Measurements from ENCODE around the gene STAB2. TPM values are rescaled to one million over a fixed set of nuclear protein-coding genes. Genes with fewer than 3 reads are reported as not detected.

The STAB2 gene
- total RNA-seq, 1 experiment from 2014 or later: not detected

DNA sequence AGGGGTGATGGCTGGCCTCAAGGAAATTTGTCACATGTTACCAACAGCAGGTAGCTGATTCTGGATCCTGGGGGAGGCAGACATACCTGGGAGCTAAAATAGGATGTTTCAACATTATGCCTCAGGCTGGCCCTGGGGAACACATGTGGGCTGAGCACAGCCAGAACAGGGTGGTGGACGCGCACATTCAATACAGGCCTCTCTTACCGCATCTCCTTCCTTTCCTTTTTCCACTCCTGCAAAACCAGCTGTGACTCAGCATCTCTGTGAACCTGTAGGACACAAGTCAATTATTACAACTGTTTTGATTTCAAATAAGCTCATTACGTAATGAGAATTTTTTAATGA is 193.0 kb downstream of the STAB2 start:
- peak; percentile 23 for DNase-seq (ENCODE audit: low read depth)

- DNase-seq (ENCODE audit: low read depth): peak; percentile 8
These were observed 193.9 kb downstream of the STAB2 start for GRCh38 chr12:103780992-103781391.

- DNase-seq (ENCODE audit: low read depth): no peak
These were observed 195.3 kb downstream of the STAB2 start for GRCh38 chr12:103782399-103782798.

DNA sequence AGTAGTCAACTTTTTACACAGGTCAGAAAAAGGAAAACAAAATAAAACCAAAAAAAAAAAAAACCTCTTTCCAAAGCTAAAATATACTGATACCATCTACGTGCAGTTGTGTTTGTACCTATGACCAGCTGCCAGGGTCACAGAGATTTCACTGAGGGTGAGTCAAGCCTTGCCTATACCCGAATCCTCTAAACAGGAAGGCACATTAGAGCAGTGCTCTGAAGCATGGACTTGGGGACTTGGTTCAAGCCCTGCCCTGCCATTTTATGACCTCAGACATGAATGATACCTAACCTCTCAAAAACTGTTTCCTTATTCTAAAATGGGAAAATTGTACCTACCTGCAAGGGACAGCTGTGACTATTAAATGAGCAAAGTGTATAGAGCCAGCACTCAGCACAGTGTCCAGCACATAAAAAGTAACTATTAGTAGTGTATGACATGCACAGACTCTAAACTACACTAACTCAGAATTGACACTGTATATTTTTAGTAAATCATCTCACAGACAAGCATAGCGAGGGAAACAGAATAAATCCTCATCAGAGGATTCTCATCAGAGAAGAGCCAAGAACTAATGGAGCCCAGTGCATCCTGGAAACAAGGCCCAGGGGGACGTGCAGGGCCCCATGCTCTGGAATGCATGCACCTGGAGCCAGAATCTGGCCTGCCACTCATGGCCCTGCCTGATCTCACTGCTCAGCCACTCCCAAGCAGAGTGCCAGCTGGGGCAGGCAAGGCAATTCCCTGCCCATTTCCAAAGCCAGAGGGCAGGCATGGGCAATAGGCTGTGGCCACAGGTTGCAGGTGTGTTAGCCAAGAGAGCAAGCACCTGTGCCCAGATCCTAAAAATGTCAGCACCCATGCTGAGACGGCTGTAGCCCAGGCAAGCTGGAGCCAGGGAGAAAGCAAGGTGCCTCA is 196.9 kb downstream of the STAB2 start:
- no peak for DNase-seq (ENCODE audit: low read depth)

GRCh38 chr12:103785243-103786031 is 198.4 kb downstream of the STAB2 start:
- no peak for DNase-seq (ENCODE audit: low read depth)

- no peak for DNase-seq (ENCODE audit: low read depth)
These were observed 199.1 kb downstream of the STAB2 start for GRCh38 chr12:103786201-103786600.

GRCh38 chr12:103791350-103791920 is 204.4 kb downstream of the STAB2 start:
- no peak for DNase-seq (ENCODE audit: low read depth)

- DNase-seq (ENCODE audit: low read depth): no peak
These were observed 206.0 kb downstream of the STAB2 start for GRCh38 chr12:103793046-103793445.

DNA sequence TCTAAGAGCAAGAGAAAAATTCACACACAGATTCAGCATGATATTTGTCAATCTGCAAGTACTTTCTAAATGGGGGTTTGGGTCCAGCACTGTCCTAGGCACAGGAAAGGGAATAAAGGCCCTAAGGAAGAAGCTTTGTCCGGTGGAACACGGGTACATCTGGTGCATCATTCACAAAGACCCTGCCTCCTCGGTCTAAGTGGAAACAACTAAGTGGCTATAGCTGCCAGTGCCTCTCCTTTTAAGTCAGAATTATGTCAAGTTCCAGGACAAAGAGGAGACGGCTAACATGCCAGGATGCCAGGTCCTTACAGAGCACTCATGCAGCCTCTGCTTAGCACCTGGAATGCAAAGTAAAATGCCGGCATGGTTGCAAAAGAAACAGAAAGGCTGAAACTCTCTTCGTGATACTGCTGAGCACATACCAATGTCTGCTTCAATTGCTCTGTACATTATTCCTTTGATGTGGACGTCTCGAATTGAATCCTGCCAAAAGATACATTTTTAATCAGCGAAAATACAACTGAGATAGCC is 206.5 kb downstream of the STAB2 start:
- DNase-seq (ENCODE audit: low read depth): no peak

DNA sequence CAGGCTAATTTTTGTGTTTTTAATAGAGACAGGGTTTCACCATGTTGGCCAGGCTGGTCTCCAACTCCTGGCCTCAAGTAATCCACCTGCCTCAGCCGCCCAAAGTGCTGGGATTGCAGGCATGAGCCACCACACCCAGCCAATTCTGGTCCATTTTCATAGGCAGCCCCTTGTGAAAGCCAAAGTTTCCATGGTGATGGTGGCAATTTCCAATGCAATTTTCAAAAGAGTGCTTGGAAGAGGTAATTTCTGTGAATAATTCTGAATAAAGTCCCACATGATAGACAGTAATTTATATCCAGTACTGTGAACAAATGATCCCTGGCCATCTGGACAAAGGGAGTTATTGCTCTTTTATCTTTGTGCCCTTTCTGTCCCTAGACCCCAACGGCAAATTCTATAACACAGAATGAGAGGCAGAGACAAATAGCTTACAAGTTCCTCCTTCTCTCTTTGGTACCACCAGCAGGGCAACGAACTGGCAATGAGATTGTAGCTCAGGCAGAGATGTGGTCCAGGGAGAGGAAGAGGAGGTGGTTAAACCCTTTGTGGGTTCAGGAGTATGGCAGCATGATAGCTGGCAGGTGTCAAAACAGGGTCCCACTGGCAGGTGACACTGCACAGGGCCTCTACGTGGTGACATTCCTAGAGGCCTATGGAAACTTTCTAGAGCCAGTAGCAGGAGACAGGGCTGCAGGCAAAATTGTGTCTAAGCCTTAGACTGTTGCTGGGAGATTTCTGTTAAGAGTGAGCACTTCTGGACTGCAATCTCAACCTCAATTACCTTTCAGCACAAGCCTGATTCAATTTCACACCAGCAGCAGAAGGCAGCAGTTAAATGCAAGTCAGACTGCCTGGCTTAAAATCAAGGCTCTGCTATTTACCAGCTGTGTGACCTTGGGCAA is 207.5 kb downstream of the STAB2 start:
- DNase-seq (ENCODE audit: low read depth): no peak

GRCh38 chr12:103798586-103798985 is 211.5 kb downstream of the STAB2 start:
- DNase-seq (ENCODE audit: low read depth): no peak

DNA sequence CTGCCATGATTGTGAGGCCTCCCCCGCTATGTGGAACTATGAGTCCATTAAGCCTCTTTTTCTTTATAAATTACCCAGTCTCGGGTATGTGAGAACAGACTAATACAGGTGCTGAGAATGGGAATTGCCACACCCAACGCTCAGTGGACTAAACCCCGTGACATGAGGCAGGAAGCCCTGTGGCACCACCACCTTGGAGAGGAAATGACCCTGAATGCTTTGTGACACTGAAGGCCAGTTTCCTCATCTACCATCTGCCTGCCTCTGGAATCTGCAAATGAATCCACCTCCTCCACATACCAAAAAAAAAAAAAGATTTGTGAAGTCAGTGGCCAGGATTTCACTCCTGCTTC is 212.4 kb downstream of the STAB2 start:
- DNase-seq (ENCODE audit: low read depth): no peak

GRCh38 chr12:103799857-103800771 is 213.0 kb downstream of the STAB2 start:
- peak; percentile 88 for DNase-seq (ENCODE audit: low read depth)

GRCh38 chr12:103801709-103802585 is 214.9 kb downstream of the STAB2 start:
- DNase-seq (ENCODE audit: low read depth): peak; percentile 61

DNA sequence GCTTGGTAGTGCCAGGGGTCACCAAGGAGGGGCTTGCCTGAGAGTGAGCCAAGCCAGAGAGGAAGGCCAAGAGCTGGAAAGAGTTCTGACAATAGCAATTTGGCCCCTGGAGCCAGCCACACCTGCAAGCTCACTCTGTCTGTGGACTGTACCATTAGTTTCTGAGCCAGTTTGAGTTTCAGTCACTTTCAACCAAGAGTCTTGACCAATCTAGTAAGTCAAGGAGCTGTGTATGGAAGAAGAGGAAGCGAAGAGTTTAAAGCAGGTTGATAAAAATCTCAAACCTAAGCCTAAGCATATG is 215.5 kb downstream of the STAB2 start:
- no peak for DNase-seq (ENCODE audit: low read depth)

DNA sequence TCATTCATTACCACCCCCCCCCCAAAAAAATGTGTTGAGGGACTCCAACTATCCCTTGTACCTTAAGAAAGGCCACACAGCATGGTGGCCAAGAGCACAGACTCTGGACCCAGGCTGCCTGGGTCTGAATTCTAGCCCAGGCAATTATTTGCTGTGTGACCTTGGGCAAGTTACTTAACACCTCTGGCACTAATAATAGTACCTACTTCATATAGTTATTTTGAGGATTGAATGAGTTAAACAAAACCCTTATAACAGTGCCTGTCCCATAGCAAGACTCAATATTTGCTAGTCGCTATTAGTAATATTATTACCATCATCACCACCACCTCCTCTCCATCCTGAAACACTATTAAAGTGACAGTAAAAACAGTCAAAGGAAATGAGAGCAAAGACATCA is 216.8 kb downstream of the STAB2 start:
- no peak for DNase-seq (ENCODE audit: low read depth)

GRCh38 chr12:103805655-103806360 is 218.7 kb downstream of the STAB2 start:
- no peak for DNase-seq (ENCODE audit: low read depth)

GRCh38 chr12:103806803-103807202 is 219.7 kb downstream of the STAB2 start:
- peak; percentile 41 for DNase-seq (ENCODE audit: low read depth)

Data from LHCN-M2 (cell line).